Panc1 (cell line): ENCODE results near the gene SLC41A3. TPM values are rescaled to one million over a fixed set of nuclear protein-coding genes. Genes with fewer than 3 reads are reported as not detected.

Experiments
- ATAC-seq: fragments of 200-7000 bp; cut with Tn5 transposase; 2 replicates; pipeline ENCODE4 v1.9.1; 2020; ENCODE audit warnings: mild to moderate bottlenecking, moderate library complexity
- BruUV-seq: library from RNA; stranded (reverse); fragments of 400-500 nt; replicated peaks from 2 replicates; lab custom pipeline; 2021; lab: Mats Ljungman, UMichigan
- CTCF ChIA-PET: fragments of 300-600 bp; sonication (Branson Sonifier 250); formaldehyde crosslinking; loops from one replicate; lab custom pipeline; 2022; ENCODE audit warnings: antibody characterized with exemption; lab: Charles Lee
- POLR2A ChIA-PET: fragments of 300-600 bp; sonication (Branson Sonifier 250); formaldehyde crosslinking; loops from one replicate; lab custom pipeline; 2022; ENCODE audit warnings: antibody characterized with exemption; lab: Charles Lee
- DNase-seq: peaks from one replicate; pipeline ENCODE4 v3.0.0-alpha.2; 2010; ENCODE audit warnings: low read depth, low spot score
- H3K27ac ChIP-seq: 2 replicates; pipeline ENCODE4 v1.5.1; 2011; ENCODE audit warnings: mild to moderate bottlenecking, low read length, inconsistent platforms
- H3K27me3 ChIP-seq: fragments of 200-500 bp; sonication (Bioruptor generic); 2 replicates; pipeline ENCODE4 v1.6.0; 2014; ENCODE audit warnings: low read length, inconsistent platforms; ENCODE audit not compliant: control insufficient read depth, insufficient read depth
- H3K36me3 ChIP-seq: fragments of 200-500 bp; sonication (Bioruptor generic); 2 replicates; pipeline ENCODE4 v1.5.1; 2014; ENCODE audit warnings: inconsistent platforms, mild to moderate bottlenecking, low read length, moderate library complexity; ENCODE audit not compliant: control insufficient read depth, insufficient read depth
- H3K4me1 ChIP-seq: 2 replicates; pipeline ENCODE4 v1.5.1; 2011; ENCODE audit warnings: inconsistent platforms, mild to moderate bottlenecking, low read length, moderate library complexity; ENCODE audit not compliant: control insufficient read depth, insufficient read depth
- H3K4me3 ChIP-seq, 2 experiments: 2 replicates each; pipeline ENCODE4 v1.5.1; 2011 to 2012; ENCODE audit warnings: low read depth in 2 of 2, low read length in 2 of 2, mild to moderate bottlenecking in 2 of 2, inconsistent platforms in 1 of 2, moderate library complexity in 1 of 2
- H3K9me3 ChIP-seq: fragments of 200-500 bp; sonication (Bioruptor generic); 2 replicates; pipeline ENCODE4 v1.5.1; 2014; ENCODE audit warnings: low read depth, mild to moderate bottlenecking, inconsistent platforms, low read length, moderate library complexity; ENCODE audit not compliant: control insufficient read depth, insufficient read depth
- POLR2AphosphoS5 ChIP-seq: IDR thresholded peaks from 2 replicates; pipeline ENCODE4 v1.6.1; 2012; ENCODE audit warnings: mild to moderate bottlenecking, low read depth, low read length, moderate library complexity
- SIN3A ChIP-seq: IDR thresholded peaks from 2 replicates; pipeline ENCODE4 v1.6.1; 2012; ENCODE audit warnings: low read depth, mild to moderate bottlenecking, low read length, moderate library complexity, borderline replicate concordance; ENCODE audit not compliant: insufficient read depth
- TCF7L2 ChIP-seq: IDR thresholded peaks from 2 replicates; pipeline ENCODE4 v1.6.1; 2011; ENCODE audit warnings: mild to moderate bottlenecking, low read depth, low read length, inconsistent platforms
- in situ Hi-C: cut with HindIII; loops from 2 replicates; pipeline ENCODE4 v1.10.0; 2016; ENCODE audit warnings: low sequenced_read_pairs, low pct_unique_long_range_greater_than_20kb
- intact Hi-C: fragments of 100-400 bp; cut with micrococcal nuclease; formaldehyde crosslinking; loops from one replicate; pipeline ENCODE4 v1.10.0; 2022; ENCODE audit not compliant: unreplicated experiment
- total RNA-seq: library from RNA; stranded (reverse); gene quantifications from one replicate; pipeline ENCODE4 v1.2.1, GENCODE V29; 2021; ENCODE audit not compliant: unreplicated experiment
- TF ChIP-seq, protein P1 (sequence below): fragments of 450-650 bp; IDR thresholded peaks from 2 replicates; pipeline ENCODE4 v1.5.1; 2017; ENCODE audit warnings: mild to moderate bottlenecking
- TF ChIP-seq, protein P2 (sequence below), 2 experiments: IDR thresholded peaks; 2 replicates each; pipeline ENCODE4 v1.6.1; 2011 to 2012; ENCODE audit warnings: low read depth in 2 of 2, control low read depth in 1 of 2, low read length in 1 of 2, mild to moderate bottlenecking in 1 of 2, moderate library complexity in 1 of 2; ENCODE audit not compliant: insufficient read depth in 1 of 2

Gene SLC41A3
- total RNA-seq, 1 experiment from 2014 or later = 39.0 TPM

DNA sequence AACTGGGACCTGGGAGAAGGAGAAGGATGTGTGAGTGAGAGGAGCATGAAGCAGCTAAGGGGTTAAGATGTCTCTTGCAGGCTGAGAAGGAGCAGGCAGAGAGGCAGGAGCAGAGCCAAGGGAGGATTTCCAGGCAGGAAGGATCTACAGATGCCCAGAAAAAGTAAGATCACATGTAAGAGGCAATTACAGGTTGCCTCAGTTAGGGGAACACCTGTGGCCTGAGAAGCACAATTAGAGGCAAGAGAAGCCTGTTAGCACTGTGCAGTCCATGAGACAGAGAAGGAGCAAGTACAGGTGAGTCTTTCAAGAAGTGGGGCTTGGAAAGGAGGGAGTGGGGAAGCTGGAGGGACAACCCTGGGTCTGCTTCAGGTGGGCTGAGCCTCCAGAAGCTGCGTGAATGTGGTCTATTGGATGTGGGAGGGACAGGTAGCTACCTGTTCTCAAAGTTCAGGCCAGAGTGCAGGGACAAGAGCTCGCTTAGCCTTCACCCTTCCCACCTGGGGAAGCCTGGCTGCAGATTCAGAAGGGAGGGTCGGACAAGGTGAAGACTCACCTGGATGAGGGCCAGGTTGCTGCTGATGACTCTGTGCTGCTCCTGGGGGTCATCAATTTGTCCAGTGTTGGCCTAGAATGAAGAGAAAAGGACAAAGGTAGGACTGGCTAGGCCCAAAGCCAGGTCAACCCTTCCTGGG, 50.7 kb downstream of the SLC41A3 start:
- Histone ChIP-seq H3K4me1 (no peaks in the 10 kb centered on the region), H3K9me3 (no peaks in the 10 kb centered on the region; the same call in 1 of the 2 replicates), H3K27me3 (no peaks in the 10 kb centered on the region), H3K4me3 (no peak overlapping the region), H3K36me3 (no peaks in the 10 kb centered on the region), H3K27ac (no peak overlapping the region)
- TF ChIP-seq, protein P1, sequence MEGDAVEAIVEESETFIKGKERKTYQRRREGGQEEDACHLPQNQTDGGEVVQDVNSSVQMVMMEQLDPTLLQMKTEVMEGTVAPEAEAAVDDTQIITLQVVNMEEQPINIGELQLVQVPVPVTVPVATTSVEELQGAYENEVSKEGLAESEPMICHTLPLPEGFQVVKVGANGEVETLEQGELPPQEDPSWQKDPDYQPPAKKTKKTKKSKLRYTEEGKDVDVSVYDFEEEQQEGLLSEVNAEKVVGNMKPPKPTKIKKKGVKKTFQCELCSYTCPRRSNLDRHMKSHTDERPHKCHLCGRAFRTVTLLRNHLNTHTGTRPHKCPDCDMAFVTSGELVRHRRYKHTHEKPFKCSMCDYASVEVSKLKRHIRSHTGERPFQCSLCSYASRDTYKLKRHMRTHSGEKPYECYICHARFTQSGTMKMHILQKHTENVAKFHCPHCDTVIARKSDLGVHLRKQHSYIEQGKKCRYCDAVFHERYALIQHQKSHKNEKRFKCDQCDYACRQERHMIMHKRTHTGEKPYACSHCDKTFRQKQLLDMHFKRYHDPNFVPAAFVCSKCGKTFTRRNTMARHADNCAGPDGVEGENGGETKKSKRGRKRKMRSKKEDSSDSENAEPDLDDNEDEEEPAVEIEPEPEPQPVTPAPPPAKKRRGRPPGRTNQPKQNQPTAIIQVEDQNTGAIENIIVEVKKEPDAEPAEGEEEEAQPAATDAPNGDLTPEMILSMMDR = no peak
- TF ChIP-seq TCF7L2 = no peak
- no peak for TF ChIP-seq POLR2AphosphoS5
- TF ChIP-seq SIN3A = no peak
- TF ChIP-seq, protein P2, sequence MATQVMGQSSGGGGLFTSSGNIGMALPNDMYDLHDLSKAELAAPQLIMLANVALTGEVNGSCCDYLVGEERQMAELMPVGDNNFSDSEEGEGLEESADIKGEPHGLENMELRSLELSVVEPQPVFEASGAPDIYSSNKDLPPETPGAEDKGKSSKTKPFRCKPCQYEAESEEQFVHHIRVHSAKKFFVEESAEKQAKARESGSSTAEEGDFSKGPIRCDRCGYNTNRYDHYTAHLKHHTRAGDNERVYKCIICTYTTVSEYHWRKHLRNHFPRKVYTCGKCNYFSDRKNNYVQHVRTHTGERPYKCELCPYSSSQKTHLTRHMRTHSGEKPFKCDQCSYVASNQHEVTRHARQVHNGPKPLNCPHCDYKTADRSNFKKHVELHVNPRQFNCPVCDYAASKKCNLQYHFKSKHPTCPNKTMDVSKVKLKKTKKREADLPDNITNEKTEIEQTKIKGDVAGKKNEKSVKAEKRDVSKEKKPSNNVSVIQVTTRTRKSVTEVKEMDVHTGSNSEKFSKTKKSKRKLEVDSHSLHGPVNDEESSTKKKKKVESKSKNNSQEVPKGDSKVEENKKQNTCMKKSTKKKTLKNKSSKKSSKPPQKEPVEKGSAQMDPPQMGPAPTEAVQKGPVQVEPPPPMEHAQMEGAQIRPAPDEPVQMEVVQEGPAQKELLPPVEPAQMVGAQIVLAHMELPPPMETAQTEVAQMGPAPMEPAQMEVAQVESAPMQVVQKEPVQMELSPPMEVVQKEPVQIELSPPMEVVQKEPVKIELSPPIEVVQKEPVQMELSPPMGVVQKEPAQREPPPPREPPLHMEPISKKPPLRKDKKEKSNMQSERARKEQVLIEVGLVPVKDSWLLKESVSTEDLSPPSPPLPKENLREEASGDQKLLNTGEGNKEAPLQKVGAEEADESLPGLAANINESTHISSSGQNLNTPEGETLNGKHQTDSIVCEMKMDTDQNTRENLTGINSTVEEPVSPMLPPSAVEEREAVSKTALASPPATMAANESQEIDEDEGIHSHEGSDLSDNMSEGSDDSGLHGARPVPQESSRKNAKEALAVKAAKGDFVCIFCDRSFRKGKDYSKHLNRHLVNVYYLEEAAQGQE (IDR thresholded peaks at IDR 0.05; ENCODE audit: insufficient read depth in 1 of 2, low read depth in 2 of 2, low read length in 1 of 2) = no peak
- no peak for DNase-seq
- in situ Hi-C loops (no loop called here), intact Hi-C loops (no loop called here)
- POLR2A ChIA-PET = no interaction called here
- no peak for ATAC-seq
- CTCF ChIA-PET = no interaction called here
- no TSS peak for BruUV-seq

GRCh38 chr3:126031981-126032471, 51.9 kb downstream of the SLC41A3 start:
- ChIA-PET CTCF (no interaction called here), POLR2A (no interaction called here)
- DNase-seq (no peak), ATAC-seq (no peak)
- Histone ChIP-seq H3K9me3 (no peaks in the 10 kb centered on the region; the same call in 1 of the 2 replicates), H3K4me3 (no peak overlapping the region), H3K27ac (no peak overlapping the region), H3K27me3 (no peaks in the 10 kb centered on the region), H3K4me1 (no peaks in the 10 kb centered on the region), H3K36me3 (no peaks in the 10 kb centered on the region)
- in situ Hi-C loops (no loop called here), intact Hi-C loops (no loop called here)
- TF ChIP-seq TCF7L2 = no peak
- TF ChIP-seq SIN3A = no peak
- TF ChIP-seq POLR2AphosphoS5 = no peak
- TF ChIP-seq, protein P1 = no peak
- TF ChIP-seq, protein P2 (IDR thresholded peaks at IDR 0.05; ENCODE audit: insufficient read depth in 1 of 2, low read depth in 2 of 2, low read length in 1 of 2) = no peak
- no TSS peak for BruUV-seq
